GM18520 (cell line): ENCODE data around the gene PITX3.
A peak's percentile ranks its signal among the peaks of the same experiment; 100 is the strongest.
"Not testable (repeated sequence)": the region's sequence is repeated elsewhere in the genome, so short reads cannot be mapped to it uniquely, and the experiment has no call there.

Experiments
- ATAC-seq: cut with Tn5 transposase; IDR thresholded peaks from one replicate; pipeline ENCODE4 v1.9.1; 2021; ENCODE audit not compliant: unreplicated experiment

The PITX3 gene

GRCh38 chr10:102229810-102230263 lies 11.5 kb downstream of the PITX3 start:
- ATAC-seq: peak; percentile 43

GRCh38 chr10:102227050-102227449 lies 14.3 kb downstream of the PITX3 start:
- no peak for ATAC-seq

- ATAC-seq: no peak
Observed at GRCh38 chr10:102226542-102226870, 14.8 kb downstream of the PITX3 start.

GRCh38 chr10:102225646-102226541 lies 15.4 kb downstream of the PITX3 start, which contains the start of gene ELOVL3:
Gene ELOVL3 (plus strand): TSS chr10:102226299. CDS start chr10:102226549, 250 bp downstream.
- ATAC-seq: peak; percentile 80

- no peak for ATAC-seq
Observed at GRCh38 chr10:102222797-102223196, 18.5 kb downstream of the PITX3 start.

GRCh38 chr10:102220612-102221011 lies 20.7 kb downstream of the PITX3 start:
- ATAC-seq: no peak

- ATAC-seq: no peak
Observed at GRCh38 chr10:102219370-102219769, 21.9 kb downstream of the PITX3 start.

GRCh38 chr10:102213599-102213998 lies 27.7 kb downstream of the PITX3 start:
- not testable (repeated sequence) for ATAC-seq

- no peak for ATAC-seq
Observed at GRCh38 chr10:102211615-102212299, 29.6 kb downstream of the PITX3 start.

- ATAC-seq: no peak
Observed at GRCh38 chr10:102208311-102209035, 32.8 kb downstream of the PITX3 start.

- no peak for ATAC-seq
Observed at GRCh38 chr10:102202386-102202785, 38.9 kb downstream of the PITX3 start.

- no peak for ATAC-seq
Observed at GRCh38 chr10:102200751-102201640, 40.3 kb downstream of the PITX3 start.

GRCh38 chr10:102198027-102198426 lies 43.3 kb downstream of the PITX3 start:
- ATAC-seq: no peak

GRCh38 chr10:102196893-102197292 lies 44.4 kb downstream of the PITX3 start:
- ATAC-seq: no peak

GRCh38 chr10:102195296-102195870 lies 45.9 kb downstream of the PITX3 start:
- no peak for ATAC-seq

GRCh38 chr10:102191956-102192355 lies 49.4 kb downstream of the PITX3 start:
- ATAC-seq: no peak

GRCh38 chr10:102188941-102189898 lies 52.1 kb downstream of the PITX3 start:
- ATAC-seq: not testable (repeated sequence)

GRCh38 chr10:102188298-102188940 lies 52.9 kb downstream of the PITX3 start:
- ATAC-seq: no peak
